ENCODE data around the gene ATE1.

GRCh38 chr10:121690970-121691369 lies 236.9 kb downstream of the ATE1 start:
- TF ChIP-seq POLR2A (IDR thresholded peaks at IDR 0.05; ENCODE audit: low read depth, low read length) (no peak), CTCF (conservative IDR thresholded peaks at IDR 0.05; ENCODE audit: low read depth, low read length) (no peak), RFX5 (IDR thresholded peaks at IDR 0.05; ENCODE audit: low read depth, low read length) (no peak), SMC3 (IDR thresholded peaks at IDR 0.05; ENCODE audit: low read depth, low read length) (no peak)
